A549 treated with CpdA at 1 μM for 4 hours (cell line): ENCODE data around the gene GPX3. TPM values are rescaled to one million over a fixed set of nuclear protein-coding genes. Genes with fewer than 3 reads are reported as not detected.

ENCODE experiments used
- total RNA-seq: library from RNA; stranded (reverse); fragments of 200-300 nt; extraction: Qiagen RNA extraction; gene quantifications from 5 replicates; pipeline ENCODE4 v1.2.3, GENCODE V29; 2022; ENCODE audit warnings: low read depth

The GPX3 gene, protein sequence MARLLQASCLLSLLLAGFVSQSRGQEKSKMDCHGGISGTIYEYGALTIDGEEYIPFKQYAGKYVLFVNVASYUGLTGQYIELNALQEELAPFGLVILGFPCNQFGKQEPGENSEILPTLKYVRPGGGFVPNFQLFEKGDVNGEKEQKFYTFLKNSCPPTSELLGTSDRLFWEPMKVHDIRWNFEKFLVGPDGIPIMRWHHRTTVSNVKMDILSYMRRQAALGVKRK
- total RNA-seq: 14.0 to 19.3 TPM (median 17.8 TPM) in 5 replicates

DNA sequence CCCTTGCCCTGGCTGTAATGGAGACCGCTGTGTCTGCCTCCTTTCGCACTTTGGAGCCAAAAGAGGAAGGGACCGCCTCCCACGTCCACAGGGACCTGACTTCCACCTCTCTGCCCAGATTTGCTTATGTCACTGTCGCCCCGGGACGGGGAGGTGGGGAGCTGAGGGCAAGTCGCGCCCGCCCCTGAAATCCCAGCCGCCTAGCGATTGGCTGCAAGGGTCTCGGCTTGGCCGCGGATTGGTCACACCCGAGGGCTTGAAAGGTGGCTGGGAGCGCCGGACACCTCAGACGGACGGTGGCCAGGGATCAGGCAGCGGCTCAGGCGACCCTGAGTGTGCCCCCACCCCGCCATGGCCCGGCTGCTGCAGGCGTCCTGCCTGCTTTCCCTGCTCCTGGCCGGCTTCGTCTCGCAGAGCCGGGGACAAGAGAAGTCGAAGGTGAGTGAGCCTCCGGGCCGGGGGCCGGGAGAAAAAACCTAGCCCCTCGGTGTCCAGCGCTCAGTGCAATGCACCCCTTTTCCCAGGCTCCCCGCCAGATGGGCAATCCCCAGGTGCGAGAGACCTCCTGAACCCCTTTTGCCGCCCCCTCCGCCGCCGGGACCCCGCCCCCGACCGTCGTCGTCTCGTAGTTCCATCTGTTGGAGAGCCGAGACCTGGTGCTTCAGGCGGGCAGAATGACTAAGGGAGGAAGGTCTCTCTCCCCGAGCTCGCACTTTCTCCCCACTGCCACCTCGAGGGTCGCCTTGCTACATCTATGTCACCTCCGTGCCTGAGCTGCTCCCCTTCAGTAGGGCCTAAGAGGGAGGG, at the start of gene GPX3:
Gene GPX3 (plus strand): TSS at position 288 of the 807 bp plus-strand sequence. CDS start 64 bp downstream, at position 352.

Other genes starting within 250 kb of the GPX3 start
- gene SMIM3, start 241.8 kb upstream of the GPX3 start, total RNA-seq: 3.0 to 4.4 TPM (median 3.6 TPM) in 5 replicates
- 0.13 to 0.40 TPM in 2 of 5 replicates, not detected in the others for gene IRGM, start 174.1 kb upstream of the GPX3 start, total RNA-seq
- gene ZNF300, start 115.6 kb upstream of the GPX3 start, total RNA-seq: 2.3 to 3.1 TPM (median 2.6 TPM) in 5 replicates
- gene TNIP1, start 60.4 kb downstream of the GPX3 start, total RNA-seq: 121 to 143 TPM (median 127 TPM) in 5 replicates
- 36.9 to 44.2 TPM (median 43.0 TPM) in 5 replicates for gene ANXA6, start 137.2 kb downstream of the GPX3 start, total RNA-seq
- 1.5 to 2.1 TPM (median 1.6 TPM) in 5 replicates for gene CCDC69, start 203.5 kb downstream of the GPX3 start, total RNA-seq
- 15.4 to 17.9 TPM (median 16.2 TPM) in 5 replicates for gene GM2A, start 232.6 kb downstream of the GPX3 start, total RNA-seq